ENCODE data around the gene LDB2.

LDB2 gene

GRCh38 chr4:16752150-16752549 is 146.3 kb downstream of the LDB2 start:
- DNase-seq = no peak

GRCh38 chr4:16750882-16751642 is 147.4 kb downstream of the LDB2 start:
- no peak for DNase-seq

GRCh38 chr4:16750216-16750615 is 148.2 kb downstream of the LDB2 start:
- no peak for DNase-seq

- no peak for DNase-seq
These were observed 152.6 kb downstream of the LDB2 start for GRCh38 chr4:16745887-16746286.

GRCh38 chr4:16745009-16745635 is 153.3 kb downstream of the LDB2 start:
- DNase-seq = no peak

- no peak for DNase-seq
These were observed 157.2 kb downstream of the LDB2 start for GRCh38 chr4:16741287-16741686.

- DNase-seq = no peak
These were observed 158.3 kb downstream of the LDB2 start for GRCh38 chr4:16739997-16740624.

GRCh38 chr4:16738558-16738957 is 159.9 kb downstream of the LDB2 start:
- no peak for DNase-seq

GRCh38 chr4:16733509-16733908 is 164.9 kb downstream of the LDB2 start:
- no peak for DNase-seq

GRCh38 chr4:16732741-16733140 is 165.7 kb downstream of the LDB2 start:
- DNase-seq = no peak

- no peak for DNase-seq
These were observed 166.6 kb downstream of the LDB2 start for GRCh38 chr4:16731776-16732380.

- DNase-seq = no peak
These were observed 167.8 kb downstream of the LDB2 start for GRCh38 chr4:16730522-16731205.

GRCh38 chr4:16729336-16729735 is 169.1 kb downstream of the LDB2 start:
- no peak for DNase-seq

- DNase-seq = no peak
These were observed 169.6 kb downstream of the LDB2 start for GRCh38 chr4:16728849-16729248.

- DNase-seq = no peak
These were observed 170.3 kb downstream of the LDB2 start for GRCh38 chr4:16728111-16728510.

- DNase-seq = no peak
These were observed 171.2 kb downstream of the LDB2 start for GRCh38 chr4:16727218-16727617.

- DNase-seq = no peak
These were observed 171.9 kb downstream of the LDB2 start for GRCh38 chr4:16726368-16727050.

GRCh38 chr4:16725252-16725651 is 173.2 kb downstream of the LDB2 start:
- no peak for DNase-seq

- DNase-seq = no peak
These were observed 176.0 kb downstream of the LDB2 start for GRCh38 chr4:16722416-16722815.

GRCh38 chr4:16721613-16722291 is 176.7 kb downstream of the LDB2 start:
- no peak for DNase-seq

- DNase-seq = no peak
These were observed 177.7 kb downstream of the LDB2 start for GRCh38 chr4:16720761-16721160.
